Bronchial epithelial cell (primary cell): ENCODE measurements around the gene CHCHD6. TPM values are rescaled to one million over a fixed set of nuclear protein-coding genes. Genes with fewer than 3 reads are reported as not detected.

Experiments used
- DNase-seq: peaks from one replicate; pipeline ENCODE4 v3.0.0-alpha.2; 2010; ENCODE audit warnings: low read depth
- FAIRE-seq: peaks from 2 replicates; lab custom pipeline; 2011; peaks lifted over from hg19 to GRCh38; lab: Jason Lieb, UNC
- H3K27me3 ChIP-seq: 2 replicates; pipeline ENCODE4 v1.5.1; 2011; ENCODE audit warnings: low read length; ENCODE audit not compliant: control insufficient read depth, insufficient read depth
- H3K36me3 ChIP-seq: 2 replicates; pipeline ENCODE4 v1.5.1; 2011; ENCODE audit warnings: low read length; ENCODE audit not compliant: control insufficient read depth, insufficient read depth
- H3K4me3 ChIP-seq: 2 replicates; pipeline ENCODE4 v1.5.1; 2011; ENCODE audit warnings: mild to moderate bottlenecking, low read depth, low read length, control low read depth
- total RNA-seq: library from RNA; depleted of rRNA; stranded (reverse); fragments of >200 nt; gene quantifications from 2 replicates; pipeline ENCODE4 v1.2.1, GENCODE V29; 2014
- TF ChIP-seq, protein P1 (sequence below): IDR thresholded peaks from 2 replicates; pipeline ENCODE4 v1.5.1; 2011; ENCODE audit warnings: mild to moderate bottlenecking, moderate library complexity, low read length, control low read depth, inconsistent platforms; ENCODE audit not compliant: insufficient read depth, severe bottlenecking

Gene CHCHD6, protein sequence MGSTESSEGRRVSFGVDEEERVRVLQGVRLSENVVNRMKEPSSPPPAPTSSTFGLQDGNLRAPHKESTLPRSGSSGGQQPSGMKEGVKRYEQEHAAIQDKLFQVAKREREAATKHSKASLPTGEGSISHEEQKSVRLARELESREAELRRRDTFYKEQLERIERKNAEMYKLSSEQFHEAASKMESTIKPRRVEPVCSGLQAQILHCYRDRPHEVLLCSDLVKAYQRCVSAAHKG
- 25.5 and 36.6 TPM in 2 replicates for total RNA-seq

DNA sequence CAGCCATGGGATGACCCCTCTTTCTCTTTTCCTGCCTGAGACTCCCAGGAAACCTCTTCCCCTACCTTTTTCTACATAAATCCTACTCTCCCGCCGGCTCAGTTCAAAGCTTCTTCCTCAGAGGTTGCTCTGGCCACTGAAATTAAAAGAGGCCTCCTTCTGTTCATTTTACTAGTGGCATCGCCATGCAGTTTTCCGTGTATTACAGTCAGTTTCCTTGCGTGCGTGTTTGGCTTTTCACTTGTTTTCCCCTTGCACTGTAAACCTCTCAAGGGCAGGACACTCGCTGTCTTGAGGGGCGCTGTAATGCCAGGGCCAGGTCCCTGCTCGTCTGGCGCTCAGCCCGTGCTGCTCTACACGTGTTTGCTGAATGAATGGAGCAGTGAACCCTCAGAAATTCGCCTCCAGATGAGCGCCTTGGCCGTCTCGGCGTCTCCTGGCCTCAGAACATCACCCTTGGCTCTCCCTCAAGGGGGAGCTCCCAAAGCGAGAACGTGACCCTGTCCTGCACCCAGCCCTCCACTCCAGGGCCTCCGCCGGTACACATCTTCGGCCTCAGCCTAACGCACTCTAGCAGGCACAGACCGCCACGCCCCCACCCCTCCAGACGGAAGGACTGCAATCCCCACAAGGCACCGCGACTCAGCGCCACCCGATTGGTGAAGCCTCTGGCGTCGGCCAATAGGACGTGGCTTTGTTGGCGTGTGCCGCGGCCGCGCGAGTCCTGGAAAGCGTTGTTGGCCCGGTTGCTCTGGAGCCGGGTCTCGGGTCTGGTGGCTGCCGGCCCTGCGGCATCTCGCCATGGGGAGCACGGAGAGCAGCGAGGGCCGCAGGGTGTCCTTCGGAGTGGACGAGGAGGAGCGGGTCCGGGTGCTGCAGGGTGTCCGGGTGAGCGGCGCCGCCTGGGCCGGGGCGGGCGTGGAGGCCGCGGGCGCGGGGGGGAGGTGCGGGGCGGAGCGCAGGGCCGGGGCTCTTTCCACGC lies at the start of gene CHCHD6:
TSS of gene CHCHD6 (plus strand) at position 729 of the 982 bp plus-strand sequence. CDS start at position 802, 73 bp downstream.
- H3K27me3 ChIP-seq: no peaks in the 10 kb centered on the region
- TF ChIP-seq, protein P1, sequence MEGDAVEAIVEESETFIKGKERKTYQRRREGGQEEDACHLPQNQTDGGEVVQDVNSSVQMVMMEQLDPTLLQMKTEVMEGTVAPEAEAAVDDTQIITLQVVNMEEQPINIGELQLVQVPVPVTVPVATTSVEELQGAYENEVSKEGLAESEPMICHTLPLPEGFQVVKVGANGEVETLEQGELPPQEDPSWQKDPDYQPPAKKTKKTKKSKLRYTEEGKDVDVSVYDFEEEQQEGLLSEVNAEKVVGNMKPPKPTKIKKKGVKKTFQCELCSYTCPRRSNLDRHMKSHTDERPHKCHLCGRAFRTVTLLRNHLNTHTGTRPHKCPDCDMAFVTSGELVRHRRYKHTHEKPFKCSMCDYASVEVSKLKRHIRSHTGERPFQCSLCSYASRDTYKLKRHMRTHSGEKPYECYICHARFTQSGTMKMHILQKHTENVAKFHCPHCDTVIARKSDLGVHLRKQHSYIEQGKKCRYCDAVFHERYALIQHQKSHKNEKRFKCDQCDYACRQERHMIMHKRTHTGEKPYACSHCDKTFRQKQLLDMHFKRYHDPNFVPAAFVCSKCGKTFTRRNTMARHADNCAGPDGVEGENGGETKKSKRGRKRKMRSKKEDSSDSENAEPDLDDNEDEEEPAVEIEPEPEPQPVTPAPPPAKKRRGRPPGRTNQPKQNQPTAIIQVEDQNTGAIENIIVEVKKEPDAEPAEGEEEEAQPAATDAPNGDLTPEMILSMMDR: peak; percentile 20
- peak; percentile 86 for DNase-seq
- peak; percentile 36 for FAIRE-seq
- peaks cover 2% of the 10 kb centered on the region for H3K36me3 ChIP-seq
- H3K4me3 ChIP-seq: peak within 1 kb of the TSS; percentile 77

DNA sequence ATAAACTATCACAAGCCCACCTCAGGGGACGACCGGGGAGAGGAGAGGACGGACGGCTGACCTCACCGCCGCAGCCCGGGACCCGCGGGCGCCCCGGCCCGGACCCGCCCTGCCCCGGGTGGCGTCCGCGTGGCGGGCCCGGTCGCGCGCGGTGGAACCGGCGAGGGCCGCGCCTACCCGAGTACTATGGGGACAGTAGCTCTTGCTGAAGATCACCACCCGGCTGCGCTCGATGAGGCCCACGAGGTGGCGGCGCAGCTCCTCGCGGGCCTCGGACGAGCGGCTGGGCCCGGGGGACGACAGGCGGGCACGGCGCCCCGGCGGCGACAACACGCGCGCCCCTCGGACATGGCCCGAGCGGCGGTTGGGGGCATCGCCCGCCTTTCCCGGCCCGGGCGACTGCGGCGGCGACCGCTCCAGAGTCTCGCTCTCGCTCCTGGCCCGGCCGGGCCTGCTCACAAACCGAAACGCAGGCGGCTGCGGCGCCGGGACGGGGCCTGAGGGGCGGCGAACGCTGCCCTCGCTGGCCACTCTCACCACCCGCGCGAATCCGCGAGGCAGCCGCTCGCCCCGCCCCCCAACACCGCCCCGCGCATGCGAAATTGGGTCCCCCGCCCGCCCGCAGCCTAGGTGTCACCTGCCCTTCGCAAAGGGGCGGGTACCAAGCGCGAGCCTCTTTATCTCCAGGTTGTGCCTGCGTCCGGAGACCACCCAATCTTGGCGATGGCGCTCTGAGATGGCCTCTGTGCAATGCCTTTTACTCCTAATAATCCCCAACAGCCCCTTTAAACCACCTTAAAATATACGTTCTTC lies 49.3 kb upstream of the CHCHD6 start, which contains the start of gene TXNRD3:
TSS of gene TXNRD3 (minus strand) at position 554 of the 813 bp plus-strand sequence.
- H3K4me3 ChIP-seq: peak within 1 kb of the TSS; percentile 66
- no peaks in the 10 kb centered on the region for H3K36me3 ChIP-seq
- no peaks in the 10 kb centered on the region for H3K27me3 ChIP-seq
- DNase-seq (peak; percentile 38), FAIRE-seq (no peak)
- TF ChIP-seq, protein P1: peak; percentile 15

DNA sequence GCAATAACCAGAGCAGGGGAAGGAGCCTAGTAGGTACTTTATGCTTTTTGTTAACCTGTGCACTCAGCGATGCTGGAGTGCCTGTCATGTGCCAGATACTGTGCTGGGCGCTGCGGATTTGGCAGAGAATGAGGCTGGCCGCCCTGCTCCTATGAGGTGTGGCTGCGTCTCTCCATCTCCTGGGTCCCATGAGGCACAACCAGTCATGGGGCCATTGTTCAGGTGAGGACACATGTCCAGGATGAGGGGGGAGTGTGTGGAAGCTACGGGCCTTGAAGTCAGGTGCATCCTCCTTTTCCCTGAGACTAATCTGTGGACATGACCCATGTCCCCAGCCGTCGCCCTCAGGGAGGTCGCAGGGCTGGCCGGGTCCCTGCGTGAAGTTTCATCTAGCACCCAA lies 48.2 kb upstream of the CHCHD6 start:
- Histone ChIP-seq H3K27me3 (no peaks in the 10 kb centered on the region), H3K4me3 (no peak overlapping the region), H3K36me3 (no peaks in the 10 kb centered on the region)
- FAIRE-seq: no peak
- TF ChIP-seq, protein P1: no peak
- DNase-seq: no peak

DNA sequence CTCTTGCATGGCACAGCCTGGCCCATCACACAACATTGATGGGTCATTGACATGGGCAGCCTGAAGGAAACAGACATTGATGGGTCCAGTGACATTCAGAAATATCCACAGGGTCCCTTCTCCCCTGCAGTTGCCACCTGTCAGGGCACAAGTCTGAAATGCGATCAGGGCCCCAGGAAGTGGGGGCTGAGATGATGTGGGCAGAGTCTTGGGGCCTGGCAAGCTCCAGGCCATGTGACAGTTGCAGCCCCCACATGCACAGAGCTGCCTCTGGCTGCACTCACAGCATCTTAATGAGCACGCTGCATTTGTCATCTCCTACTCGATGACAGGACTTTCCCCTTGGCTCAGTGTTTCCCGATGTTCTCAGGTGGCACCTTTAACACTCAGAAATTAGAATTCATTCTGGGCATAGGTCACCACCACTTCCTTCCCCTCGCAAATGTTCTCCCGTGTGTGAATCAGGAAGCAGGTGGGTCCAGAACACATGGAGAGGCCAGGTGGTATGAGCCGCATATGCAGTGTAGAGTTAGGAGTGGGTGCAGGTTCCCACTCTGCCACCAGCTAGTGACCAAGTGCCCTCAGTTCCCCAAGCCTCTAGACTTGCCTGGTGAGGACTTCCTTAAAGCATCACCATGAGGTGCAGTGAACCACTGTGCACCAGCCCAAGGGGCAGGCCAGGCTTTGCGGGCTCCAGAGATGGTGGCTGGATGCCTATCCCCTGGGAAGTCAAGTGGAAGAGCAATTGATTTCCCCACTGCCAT lies 47.5 kb upstream of the CHCHD6 start:
- H3K27me3 ChIP-seq: no peaks in the 10 kb centered on the region
- DNase-seq (no peak), FAIRE-seq (peak; percentile 75)

More for the DNA sequence above, 47.5 kb upstream of the CHCHD6 start:
- Histone ChIP-seq H3K4me3 (no peak overlapping the region), H3K36me3 (no peaks in the 10 kb centered on the region)
- TF ChIP-seq, protein P1: no peak
